GM23338 (cell line): ENCODE data around the gene DNAJA3. TPM values are rescaled to one million over a fixed set of nuclear protein-coding genes. Genes with fewer than 3 reads are reported as not detected.

Experiments used
- ATAC-seq: fragments of 200-7000 bp; cut with Tn5 transposase; 3 replicates; pipeline ENCODE4 v1.9.1; 2020
- DNase-seq: peaks from one replicate; pipeline ENCODE4 v3.0.0-alpha.2; 2015; ENCODE audit warnings: low spot score
- H2AFZ ChIP-seq: fragments of 200-600 bp; sonication (generic); 2 replicates; pipeline ENCODE4 v1.8.0; 2016; ENCODE audit warnings: antibody characterized with exemption, mild to moderate bottlenecking, moderate library complexity
- H3F3A ChIP-seq: fragments of 200-600 bp; sonication (generic); replicated peaks from 2 replicates; pipeline ENCODE4 v1.8.0; 2017; ENCODE audit warnings: antibody characterized with exemption, mixed run types, low read depth
- H3K27ac ChIP-seq: fragments of 200-600 bp; sonication (generic); 2 replicates; pipeline ENCODE4 v1.6.1; 2016; ENCODE audit warnings: low read depth
- H3K27me3 ChIP-seq: fragments of 200-600 bp; sonication (generic); 2 replicates; pipeline ENCODE4 v1.8.0; 2016; ENCODE audit warnings: mild to moderate bottlenecking, mixed run types, moderate library complexity; ENCODE audit not compliant: insufficient read depth
- H3K36me3 ChIP-seq: fragments of 200-600 bp; sonication (generic); 2 replicates; pipeline ENCODE4 v1.8.0; 2016; ENCODE audit warnings: mild to moderate bottlenecking; ENCODE audit not compliant: insufficient read depth
- H3K4me1 ChIP-seq: fragments of 200-600 bp; sonication (generic); 2 replicates; pipeline ENCODE4 v1.8.0; 2016; ENCODE audit warnings: mild to moderate bottlenecking, moderate library complexity; ENCODE audit not compliant: insufficient read depth
- H3K4me2 ChIP-seq: fragments of 200-600 bp; sonication (generic); 2 replicates; pipeline ENCODE4 v1.7.1; 2017; ENCODE audit warnings: mixed run types
- H3K4me3 ChIP-seq: fragments of 200-600 bp; sonication (generic); 2 replicates; pipeline ENCODE4 v1.6.1; 2016; ENCODE audit warnings: mixed run types
- H3K79me2 ChIP-seq: fragments of 200-600 bp; sonication (generic); replicated peaks from 2 replicates; pipeline ENCODE4 v1.8.0; 2017; ENCODE audit warnings: mild to moderate bottlenecking; ENCODE audit not compliant: insufficient read depth
- H3K9me2 ChIP-seq: fragments of 200-600 bp; sonication (generic); 2 replicates; pipeline ENCODE4 v1.8.0; 2017; ENCODE audit not compliant: insufficient read depth
- H4K20me1 ChIP-seq: fragments of 200-600 bp; sonication (generic); replicated peaks from 2 replicates; pipeline ENCODE4 v1.8.0; 2017; ENCODE audit warnings: mild to moderate bottlenecking; ENCODE audit not compliant: insufficient read depth
- H3K27ac Mint-ChIP-seq: 2 replicates; pipeline ENCODE4 v1.8.0; 2020; ENCODE audit warnings: inconsistent platforms, mild to moderate bottlenecking, moderate library complexity, mixed read lengths
- H3K27me3 Mint-ChIP-seq: 3 replicates; pipeline ENCODE4 v1.8.0; 2022; ENCODE audit warnings: low read depth, mild to moderate bottlenecking, moderate library complexity, mixed read lengths, inconsistent platforms; ENCODE audit not compliant: insufficient read depth, poor library complexity
- H3K36me3 Mint-ChIP-seq: 3 replicates; pipeline ENCODE4 v1.8.0; 2021; ENCODE audit warnings: low read depth, mild to moderate bottlenecking, inconsistent platforms, moderate library complexity, mixed read lengths
- H3K4me1 Mint-ChIP-seq: 3 replicates; pipeline ENCODE4 v1.8.0; 2020; ENCODE audit warnings: mild to moderate bottlenecking, inconsistent platforms, mixed read lengths
- H3K4me3 Mint-ChIP-seq: 3 replicates; pipeline ENCODE4 v1.8.0; 2021; ENCODE audit warnings: moderate library complexity, mild to moderate bottlenecking, inconsistent platforms, mixed read lengths
- H3K9me3 Mint-ChIP-seq: 3 replicates; pipeline ENCODE4 v1.8.0; 2020; ENCODE audit warnings: moderate library complexity, mild to moderate bottlenecking, inconsistent platforms, mixed read lengths
- CREB1 ChIP-seq: fragments of 250-450 bp; sonication (Bioruptor Pico); IDR thresholded peaks from 2 replicates; pipeline ENCODE4 v1.5.0; 2020; ENCODE audit warnings: low read depth, mild to moderate bottlenecking, moderate library complexity
- EZH2phosphoT487 ChIP-seq: fragments of 200-600 bp; sonication (generic); IDR thresholded peaks from one replicate; pipeline ENCODE4 v1.8.1; 2018; ENCODE audit warnings: antibody characterized with exemption; ENCODE audit not compliant: unreplicated experiment
- JUNB ChIP-seq: IDR thresholded peaks from one replicate; pipeline ENCODE4 v1.6.1; 2016; ENCODE audit warnings: antibody characterized with exemption; ENCODE audit not compliant: unreplicated experiment
- NANOG ChIP-seq: IDR thresholded peaks from 2 replicates; pipeline ENCODE4 v1.6.1; 2016; ENCODE audit warnings: antibody characterized with exemption, borderline replicate concordance
- polyA plus RNA-seq: library from polyadenylated mRNA; unstranded; fragments of >200 nt; fragmentation: Nextera tagmentation; extraction: Ambion mirVana; gene quantifications from 2 replicates; pipeline ENCODE4 v1.2.1, GENCODE V29; 2016
- total RNA-seq: library from RNA; depleted of rRNA; stranded (reverse); fragments of >200 nt; shearing (Covaris generic); gene quantifications from 2 replicates; pipeline ENCODE4 v1.2.3, GENCODE V29; 2014
- TF ChIP-seq, protein P1 (sequence below), 2 experiments: fragments of 200-600 bp in 1 of 2; sonication (generic) in 1 of 2; conservative IDR thresholded peaks; 2 replicates each; pipeline versions ENCODE4 v1.5.1 to v1.6.1; 2016 to 2017; ENCODE audit warnings: antibody characterized with exemption in 2 of 2, low read depth in 2 of 2, mild to moderate bottlenecking in 2 of 2, moderate library complexity in 1 of 2
- TF ChIP-seq, protein P2 (sequence below): IDR thresholded peaks from 2 replicates; pipeline ENCODE4 v1.6.1; 2016; ENCODE audit warnings: antibody characterized with exemption
- TF ChIP-seq, protein P3 (sequence below): fragments of 250-450 bp; sonication (Bioruptor Pico); IDR thresholded peaks from 2 replicates; pipeline ENCODE4 v1.5.0; 2020; ENCODE audit warnings: mild to moderate bottlenecking, moderate library complexity

Gene DNAJA3
- total and polyA plus RNA-seq, 2 experiments from 2014 or later, result 56.3 to 75.5 TPM

DNA sequence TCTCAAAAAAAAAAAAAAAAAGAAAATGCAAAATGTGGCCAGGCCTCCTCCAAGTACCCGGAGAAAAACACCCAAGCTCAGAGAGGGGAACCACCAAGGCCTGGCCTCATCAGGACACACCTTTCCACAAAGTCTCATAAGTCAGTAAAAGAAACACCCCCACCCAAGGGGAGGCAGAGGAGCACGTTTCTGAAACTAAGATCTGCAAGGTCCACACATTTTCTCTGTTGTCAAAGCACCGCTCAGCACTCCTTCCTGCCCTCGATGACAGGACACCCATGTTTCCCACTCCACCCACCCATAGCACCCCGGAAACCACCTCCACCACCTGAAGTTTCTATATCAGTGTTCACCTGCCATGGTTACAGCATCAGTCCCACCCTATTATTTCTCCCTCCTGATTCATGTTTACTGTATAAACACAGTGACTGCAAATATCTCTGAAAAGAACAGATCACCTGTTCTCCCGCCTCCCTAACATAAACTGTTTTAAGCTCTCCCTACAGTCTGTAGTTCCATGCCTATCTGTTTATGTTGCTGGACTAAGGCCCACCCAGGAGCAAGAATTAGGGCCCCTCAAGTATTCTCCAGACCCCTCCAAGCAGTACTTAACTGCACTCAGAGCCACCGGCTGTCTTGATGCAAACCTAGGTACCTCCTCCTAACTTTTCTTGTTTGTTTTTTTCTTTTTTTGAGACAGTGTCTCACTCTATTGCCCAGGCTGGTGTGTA, 11.3 kb upstream of the DNAJA3 start (continued):
- TF ChIP-seq, protein P1, sequence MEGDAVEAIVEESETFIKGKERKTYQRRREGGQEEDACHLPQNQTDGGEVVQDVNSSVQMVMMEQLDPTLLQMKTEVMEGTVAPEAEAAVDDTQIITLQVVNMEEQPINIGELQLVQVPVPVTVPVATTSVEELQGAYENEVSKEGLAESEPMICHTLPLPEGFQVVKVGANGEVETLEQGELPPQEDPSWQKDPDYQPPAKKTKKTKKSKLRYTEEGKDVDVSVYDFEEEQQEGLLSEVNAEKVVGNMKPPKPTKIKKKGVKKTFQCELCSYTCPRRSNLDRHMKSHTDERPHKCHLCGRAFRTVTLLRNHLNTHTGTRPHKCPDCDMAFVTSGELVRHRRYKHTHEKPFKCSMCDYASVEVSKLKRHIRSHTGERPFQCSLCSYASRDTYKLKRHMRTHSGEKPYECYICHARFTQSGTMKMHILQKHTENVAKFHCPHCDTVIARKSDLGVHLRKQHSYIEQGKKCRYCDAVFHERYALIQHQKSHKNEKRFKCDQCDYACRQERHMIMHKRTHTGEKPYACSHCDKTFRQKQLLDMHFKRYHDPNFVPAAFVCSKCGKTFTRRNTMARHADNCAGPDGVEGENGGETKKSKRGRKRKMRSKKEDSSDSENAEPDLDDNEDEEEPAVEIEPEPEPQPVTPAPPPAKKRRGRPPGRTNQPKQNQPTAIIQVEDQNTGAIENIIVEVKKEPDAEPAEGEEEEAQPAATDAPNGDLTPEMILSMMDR (conservative IDR thresholded peaks at IDR 0.05; ENCODE audit: low read depth in 2 of 2), result no peak
- TF ChIP-seq, protein P2, sequence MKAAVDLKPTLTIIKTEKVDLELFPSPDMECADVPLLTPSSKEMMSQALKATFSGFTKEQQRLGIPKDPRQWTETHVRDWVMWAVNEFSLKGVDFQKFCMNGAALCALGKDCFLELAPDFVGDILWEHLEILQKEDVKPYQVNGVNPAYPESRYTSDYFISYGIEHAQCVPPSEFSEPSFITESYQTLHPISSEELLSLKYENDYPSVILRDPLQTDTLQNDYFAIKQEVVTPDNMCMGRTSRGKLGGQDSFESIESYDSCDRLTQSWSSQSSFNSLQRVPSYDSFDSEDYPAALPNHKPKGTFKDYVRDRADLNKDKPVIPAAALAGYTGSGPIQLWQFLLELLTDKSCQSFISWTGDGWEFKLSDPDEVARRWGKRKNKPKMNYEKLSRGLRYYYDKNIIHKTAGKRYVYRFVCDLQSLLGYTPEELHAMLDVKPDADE, result no peak
- no peak for TF ChIP-seq CREB1 (CRISPR knock-in tag)

DNA sequence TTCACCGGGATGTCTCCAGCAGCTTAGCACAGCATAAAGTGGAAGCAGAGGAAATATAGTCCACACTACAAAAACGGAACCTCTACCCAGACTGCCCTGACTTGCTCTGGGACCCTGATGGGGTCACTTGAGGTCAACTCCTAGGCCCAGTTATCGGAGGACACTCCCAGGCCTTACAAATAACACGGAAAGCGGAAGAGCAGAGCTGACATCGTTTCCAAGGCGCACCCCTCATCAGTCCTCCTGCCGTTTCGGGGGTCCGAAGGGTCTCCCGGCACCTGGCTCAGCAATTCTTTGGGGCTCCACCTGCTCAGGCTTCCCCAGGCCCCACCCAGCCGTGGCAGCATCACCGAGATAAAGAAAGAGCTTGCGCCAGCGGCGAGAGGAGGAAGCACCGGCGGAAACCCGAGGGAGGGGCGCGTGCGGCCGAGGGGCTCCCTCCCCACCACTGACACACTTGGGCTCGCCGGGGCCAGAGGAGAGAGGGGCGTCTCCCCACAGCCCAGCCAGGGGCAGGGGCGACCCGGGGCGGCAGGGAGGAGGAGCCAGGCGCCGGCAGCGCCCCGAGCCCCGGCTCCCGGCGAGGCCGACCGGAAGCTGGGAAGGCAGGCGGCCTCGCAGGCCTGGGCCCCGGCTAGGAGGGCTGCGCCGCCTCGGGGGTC, 10.0 kb upstream of the DNAJA3 start:
- Mint-ChIP-seq H3K27me3 (peaks cover 12% of the 10 kb centered on the region), H3K4me1 (peaks cover 8% of the 10 kb centered on the region), H3K9me3 (no peaks in the 10 kb centered on the region), H3K27ac (no peak overlapping the region), H3K36me3 (no peaks in the 10 kb centered on the region; the same call in 2 of the 3 replicates), H3K4me3 (peak overlapping the region; percentile 79)
- Histone ChIP-seq H3K4me2 (peak overlapping the region; percentile 88), H3F3A (peaks cover 10% of the 10 kb centered on the region), H4K20me1 (peaks cover 6% of the 10 kb centered on the region), H3K36me3 (no peaks in the 10 kb centered on the region; the same call in 1 of the 2 replicates), H3K4me1 (peaks cover 5% of the 10 kb centered on the region; the same call in 1 of the 2 replicates), H3K27me3 (no peaks in the 10 kb centered on the region), H2AFZ (peak overlapping the region; percentile 23; the same call in 1 of the 2 replicates), H3K79me2 (peaks cover 10% of the 10 kb centered on the region), H3K9me2 (no peaks in the 10 kb centered on the region), H3K27ac (no peak overlapping the region), H3K4me3 (peak overlapping the region; percentile 84)
- ATAC-seq (peak; percentile 66), DNase-seq (peak; percentile 69)
- TF ChIP-seq EZH2phosphoT487, result no peak
- no peak for TF ChIP-seq JUNB
- TF ChIP-seq, protein P3, sequence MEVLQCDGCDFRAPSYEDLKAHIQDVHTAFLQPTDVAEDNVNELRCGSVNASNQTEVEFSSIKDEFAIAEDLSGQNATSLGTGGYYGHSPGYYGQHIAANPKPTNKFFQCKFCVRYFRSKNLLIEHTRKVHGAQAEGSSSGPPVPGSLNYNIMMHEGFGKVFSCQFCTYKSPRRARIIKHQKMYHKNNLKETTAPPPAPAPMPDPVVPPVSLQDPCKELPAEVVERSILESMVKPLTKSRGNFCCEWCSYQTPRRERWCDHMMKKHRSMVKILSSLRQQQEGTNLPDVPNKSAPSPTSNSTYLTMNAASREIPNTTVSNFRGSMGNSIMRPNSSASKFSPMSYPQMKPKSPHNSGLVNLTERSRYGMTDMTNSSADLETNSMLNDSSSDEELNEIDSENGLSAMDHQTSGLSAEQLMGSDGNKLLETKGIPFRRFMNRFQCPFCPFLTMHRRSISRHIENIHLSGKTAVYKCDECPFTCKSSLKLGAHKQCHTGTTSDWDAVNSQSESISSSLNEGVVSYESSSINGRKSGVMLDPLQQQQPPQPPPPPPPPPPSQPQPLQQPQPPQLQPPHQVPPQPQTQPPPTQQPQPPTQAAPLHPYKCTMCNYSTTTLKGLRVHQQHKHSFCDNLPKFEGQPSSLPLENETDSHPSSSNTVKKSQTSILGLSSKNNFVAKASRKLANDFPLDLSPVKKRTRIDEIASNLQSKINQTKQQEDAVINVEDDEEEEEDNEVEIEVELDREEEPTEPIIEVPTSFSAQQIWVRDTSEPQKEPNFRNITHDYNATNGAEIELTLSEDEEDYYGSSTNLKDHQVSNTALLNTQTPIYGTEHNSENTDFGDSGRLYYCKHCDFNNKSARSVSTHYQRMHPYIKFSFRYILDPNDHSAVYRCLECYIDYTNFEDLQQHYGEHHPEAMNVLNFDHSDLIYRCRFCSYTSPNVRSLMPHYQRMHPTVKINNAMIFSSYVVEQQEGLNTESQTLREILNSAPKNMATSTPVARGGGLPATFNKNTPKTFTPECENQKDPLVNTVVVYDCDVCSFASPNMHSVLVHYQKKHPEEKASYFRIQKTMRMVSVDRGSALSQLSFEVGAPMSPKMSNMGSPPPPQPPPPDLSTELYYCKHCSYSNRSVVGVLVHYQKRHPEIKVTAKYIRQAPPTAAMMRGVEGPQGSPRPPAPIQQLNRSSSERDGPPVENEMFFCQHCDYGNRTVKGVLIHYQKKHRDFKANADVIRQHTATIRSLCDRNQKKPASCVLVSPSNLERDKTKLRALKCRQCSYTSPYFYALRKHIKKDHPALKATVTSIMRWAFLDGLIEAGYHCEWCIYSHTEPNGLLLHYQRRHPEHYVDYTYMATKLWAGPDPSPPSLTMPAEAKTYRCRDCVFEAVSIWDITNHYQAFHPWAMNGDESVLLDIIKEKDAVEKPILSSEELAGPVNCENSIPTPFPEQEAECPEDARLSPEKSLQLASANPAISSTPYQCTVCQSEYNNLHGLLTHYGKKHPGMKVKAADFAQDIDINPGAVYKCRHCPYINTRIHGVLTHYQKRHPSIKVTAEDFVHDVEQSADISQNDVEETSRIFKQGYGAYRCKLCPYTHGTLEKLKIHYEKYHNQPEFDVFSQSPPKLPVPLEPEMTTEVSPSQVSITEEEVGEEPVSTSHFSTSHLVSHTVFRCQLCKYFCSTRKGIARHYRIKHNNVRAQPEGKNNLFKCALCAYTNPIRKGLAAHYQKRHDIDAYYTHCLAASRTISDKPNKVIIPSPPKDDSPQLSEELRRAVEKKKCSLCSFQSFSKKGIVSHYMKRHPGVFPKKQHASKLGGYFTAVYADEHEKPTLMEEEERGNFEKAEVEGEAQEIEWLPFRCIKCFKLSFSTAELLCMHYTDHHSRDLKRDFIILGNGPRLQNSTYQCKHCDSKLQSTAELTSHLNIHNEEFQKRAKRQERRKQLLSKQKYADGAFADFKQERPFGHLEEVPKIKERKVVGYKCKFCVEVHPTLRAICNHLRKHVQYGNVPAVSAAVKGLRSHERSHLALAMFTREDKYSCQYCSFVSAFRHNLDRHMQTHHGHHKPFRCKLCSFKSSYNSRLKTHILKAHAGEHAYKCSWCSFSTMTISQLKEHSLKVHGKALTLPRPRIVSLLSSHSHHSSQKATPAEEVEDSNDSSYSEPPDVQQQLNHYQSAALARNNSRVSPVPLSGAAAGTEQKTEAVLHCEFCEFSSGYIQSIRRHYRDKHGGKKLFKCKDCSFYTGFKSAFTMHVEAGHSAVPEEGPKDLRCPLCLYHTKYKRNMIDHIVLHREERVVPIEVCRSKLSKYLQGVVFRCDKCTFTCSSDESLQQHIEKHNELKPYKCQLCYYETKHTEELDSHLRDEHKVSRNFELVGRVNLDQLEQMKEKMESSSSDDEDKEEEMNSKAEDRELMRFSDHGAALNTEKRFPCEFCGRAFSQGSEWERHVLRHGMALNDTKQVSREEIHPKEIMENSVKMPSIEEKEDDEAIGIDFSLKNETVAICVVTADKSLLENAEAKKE (CRISPR knock-in tag), result no peak
- TF ChIP-seq, protein P2, result no peak
- no peak for TF ChIP-seq NANOG
- TF ChIP-seq, protein P1 (conservative IDR thresholded peaks at IDR 0.05; ENCODE audit: low read depth in 2 of 2), result no peak
